ENCODE data around the gene ZSCAN4.

ZSCAN4 gene

GRCh38 chr19:57668635-57669034 lies at the start of gene ZSCAN4:
Gene ZSCAN4, plus strand, starts transcription at chr19:57668935. Its CDS starts 7,211 bp downstream, at chr19:57676146.
- Mint-ChIP-seq H3K36me3 (ENCODE audit: low read depth) (no peaks in the 10 kb centered on the region), H3K4me3 (no peak within 1 kb of the TSS), H3K9me3 (peaks cover 13% of the 10 kb centered on the region), H3K27me3 (peaks cover 59% of the 10 kb centered on the region), H3K27ac (no peak within 1 kb of the TSS), H3K4me1 (ENCODE audit: low read depth) (no peaks in the 10 kb centered on the region)
- no peak for DNase-seq

- no peak overlapping the region for H3K27ac Mint-ChIP-seq
- no peaks in the 10 kb centered on the region for H3K27me3 Mint-ChIP-seq
- H3K36me3 Mint-ChIP-seq (ENCODE audit: low read depth), result peaks cover 94% of the 10 kb centered on the region
- DNase-seq, result no peak
- H3K4me3 Mint-ChIP-seq, result no peak overlapping the region
- peaks cover 13% of the 10 kb centered on the region for H3K4me1 Mint-ChIP-seq (ENCODE audit: low read depth)
- H3K9me3 Mint-ChIP-seq, result peaks cover 74% of the 10 kb centered on the region
These were observed 47.9 kb upstream of the ZSCAN4 start for GRCh38 chr19:57620673-57621348.

- H3K27me3 Mint-ChIP-seq, result no peaks in the 10 kb centered on the region
- H3K4me1 Mint-ChIP-seq (ENCODE audit: low read depth), result no peaks in the 10 kb centered on the region
- peaks cover 63% of the 10 kb centered on the region for H3K9me3 Mint-ChIP-seq
- H3K36me3 Mint-ChIP-seq (ENCODE audit: low read depth), result peaks cover 80% of the 10 kb centered on the region
- no peak for DNase-seq
- H3K4me3 Mint-ChIP-seq, result no peak overlapping the region
- H3K27ac Mint-ChIP-seq, result no peak overlapping the region
These were observed 45.6 kb upstream of the ZSCAN4 start for GRCh38 chr19:57623091-57623490.

- Mint-ChIP-seq H3K36me3 (ENCODE audit: low read depth) (peaks cover 70% of the 10 kb centered on the region), H3K4me1 (ENCODE audit: low read depth) (peaks cover 22% of the 10 kb centered on the region), H3K4me3 (peak within 1 kb of the TSS; percentile 91), H3K27me3 (no peaks in the 10 kb centered on the region), H3K9me3 (peaks cover 49% of the 10 kb centered on the region), H3K27ac (peak within 1 kb of the TSS; percentile 89)
- DNase-seq, result peak; percentile 88
These were observed 35.5 kb upstream of the ZSCAN4 start, which contains the start of gene ZNF211 for GRCh38 chr19:57632987-57633831. Gene ZNF211, plus strand, starts transcription at chr19:57633168. Its CDS starts 179 bp downstream, at chr19:57633347.

- Mint-ChIP-seq H3K4me3 (peak overlapping the region; percentile 91), H3K27me3 (no peaks in the 10 kb centered on the region), H3K36me3 (ENCODE audit: low read depth) (peaks cover 73% of the 10 kb centered on the region), H3K9me3 (peaks cover 50% of the 10 kb centered on the region), H3K27ac (peak overlapping the region; percentile 89), H3K4me1 (ENCODE audit: low read depth) (peaks cover 22% of the 10 kb centered on the region)
- DNase-seq, result no peak
These were observed 35.0 kb upstream of the ZSCAN4 start for GRCh38 chr19:57633832-57634131.

GRCh38 chr19:57637379-57637778 lies 31.4 kb upstream of the ZSCAN4 start:
- Mint-ChIP-seq H3K4me1 (ENCODE audit: low read depth) (peaks cover 22% of the 10 kb centered on the region), H3K4me3 (no peak overlapping the region), H3K27ac (no peak overlapping the region), H3K36me3 (ENCODE audit: low read depth) (peaks cover 94% of the 10 kb centered on the region), H3K27me3 (no peaks in the 10 kb centered on the region), H3K9me3 (peaks cover 67% of the 10 kb centered on the region)
- no peak for DNase-seq

- H3K4me3 Mint-ChIP-seq, result no peak overlapping the region
- no peak overlapping the region for H3K27ac Mint-ChIP-seq
- peaks cover 80% of the 10 kb centered on the region for H3K36me3 Mint-ChIP-seq (ENCODE audit: low read depth)
- H3K27me3 Mint-ChIP-seq, result no peaks in the 10 kb centered on the region
- no peaks in the 10 kb centered on the region for H3K4me1 Mint-ChIP-seq (ENCODE audit: low read depth)
- DNase-seq, result no peak
- peaks cover 67% of the 10 kb centered on the region for H3K9me3 Mint-ChIP-seq
These were observed 27.0 kb upstream of the ZSCAN4 start for GRCh38 chr19:57641715-57642234.

- H3K27me3 Mint-ChIP-seq, result no peaks in the 10 kb centered on the region
- H3K27ac Mint-ChIP-seq, result no peak overlapping the region
- H3K9me3 Mint-ChIP-seq, result peaks cover 63% of the 10 kb centered on the region
- H3K4me3 Mint-ChIP-seq, result no peak overlapping the region
- no peaks in the 10 kb centered on the region for H3K4me1 Mint-ChIP-seq (ENCODE audit: low read depth)
- H3K36me3 Mint-ChIP-seq (ENCODE audit: low read depth), result peaks cover 72% of the 10 kb centered on the region
- no peak for DNase-seq
These were observed 26.2 kb upstream of the ZSCAN4 start for GRCh38 chr19:57642396-57643046.

GRCh38 chr19:57643734-57644133 lies 25.0 kb upstream of the ZSCAN4 start:
- H3K4me1 Mint-ChIP-seq (ENCODE audit: low read depth), result no peaks in the 10 kb centered on the region
- H3K9me3 Mint-ChIP-seq, result peaks cover 62% of the 10 kb centered on the region
- no peak for DNase-seq

GRCh38 chr19:57648331-57649003 lies 20.3 kb upstream of the ZSCAN4 start:
- Mint-ChIP-seq H3K27ac (no peak overlapping the region), H3K9me3 (peaks cover 50% of the 10 kb centered on the region), H3K4me3 (no peak overlapping the region), H3K27me3 (peaks cover 14% of the 10 kb centered on the region), H3K4me1 (ENCODE audit: low read depth) (no peaks in the 10 kb centered on the region), H3K36me3 (ENCODE audit: low read depth) (peaks cover 25% of the 10 kb centered on the region)
- no peak for DNase-seq

More at GRCh38 chr19:57643734-57644133, 25.0 kb upstream of the ZSCAN4 start:
- no peak overlapping the region for H3K4me3 Mint-ChIP-seq
- H3K36me3 Mint-ChIP-seq (ENCODE audit: low read depth), result peaks cover 60% of the 10 kb centered on the region
- no peak overlapping the region for H3K27ac Mint-ChIP-seq
- no peaks in the 10 kb centered on the region for H3K27me3 Mint-ChIP-seq

- DNase-seq, result no peak
- H3K27ac Mint-ChIP-seq, result no peak overlapping the region
- peaks cover 33% of the 10 kb centered on the region for H3K27me3 Mint-ChIP-seq
- no peak overlapping the region for H3K4me3 Mint-ChIP-seq
- no peaks in the 10 kb centered on the region for H3K4me1 Mint-ChIP-seq (ENCODE audit: low read depth)
- H3K36me3 Mint-ChIP-seq (ENCODE audit: low read depth), result peaks cover 15% of the 10 kb centered on the region
- peaks cover 62% of the 10 kb centered on the region for H3K9me3 Mint-ChIP-seq
These were observed 17.1 kb upstream of the ZSCAN4 start for GRCh38 chr19:57651654-57651996.

- Mint-ChIP-seq H3K36me3 (ENCODE audit: low read depth) (peaks cover 15% of the 10 kb centered on the region), H3K27ac (no peak overlapping the region), H3K4me3 (no peak overlapping the region), H3K4me1 (ENCODE audit: low read depth) (no peaks in the 10 kb centered on the region), H3K9me3 (peaks cover 57% of the 10 kb centered on the region), H3K27me3 (peaks cover 40% of the 10 kb centered on the region)
- no peak for DNase-seq
These were observed 15.0 kb upstream of the ZSCAN4 start for GRCh38 chr19:57653689-57654088.

GRCh38 chr19:57655443-57655842 lies 13.3 kb upstream of the ZSCAN4 start:
- H3K4me3 Mint-ChIP-seq, result no peak overlapping the region
- H3K9me3 Mint-ChIP-seq, result peaks cover 48% of the 10 kb centered on the region
- no peaks in the 10 kb centered on the region for H3K4me1 Mint-ChIP-seq (ENCODE audit: low read depth)
- DNase-seq, result no peak
- H3K36me3 Mint-ChIP-seq (ENCODE audit: low read depth), result peaks cover 12% of the 10 kb centered on the region
- H3K27me3 Mint-ChIP-seq, result peaks cover 50% of the 10 kb centered on the region
- H3K27ac Mint-ChIP-seq, result no peak overlapping the region

GRCh38 chr19:57656346-57656745 lies 12.4 kb upstream of the ZSCAN4 start:
- H3K4me3 Mint-ChIP-seq, result no peak overlapping the region
- H3K36me3 Mint-ChIP-seq (ENCODE audit: low read depth), result peaks cover 11% of the 10 kb centered on the region
- no peak for DNase-seq
- no peaks in the 10 kb centered on the region for H3K4me1 Mint-ChIP-seq (ENCODE audit: low read depth)
- no peak overlapping the region for H3K27ac Mint-ChIP-seq
- peaks cover 57% of the 10 kb centered on the region for H3K27me3 Mint-ChIP-seq
- H3K9me3 Mint-ChIP-seq, result peaks cover 48% of the 10 kb centered on the region
